ENCODE measurements around the gene RIMBP2.

RIMBP2 gene

GRCh38 chr12:130524759-130525158 lies 191.3 kb downstream of the RIMBP2 start:
- DNase-seq = no peak

- no peak for DNase-seq
Observed at GRCh38 chr12:130523863-130524614, 192.1 kb downstream of the RIMBP2 start.

- no peak for DNase-seq
Observed at GRCh38 chr12:130523208-130523607, 192.9 kb downstream of the RIMBP2 start.

GRCh38 chr12:130522244-130522834 lies 193.8 kb downstream of the RIMBP2 start:
- no peak for DNase-seq

- DNase-seq = no peak
Observed at GRCh38 chr12:130521375-130522124, 194.5 kb downstream of the RIMBP2 start.

- DNase-seq = no peak
Observed at GRCh38 chr12:130520784-130521183, 195.3 kb downstream of the RIMBP2 start.

GRCh38 chr12:130517588-130517987 lies 198.5 kb downstream of the RIMBP2 start:
- no peak for DNase-seq

- DNase-seq = no peak
Observed at GRCh38 chr12:130514149-130514551, 201.9 kb downstream of the RIMBP2 start.

- DNase-seq = no peak
Observed at GRCh38 chr12:130513556-130513955, 202.5 kb downstream of the RIMBP2 start.

- DNase-seq = no peak
Observed at GRCh38 chr12:130511285-130511684, 204.8 kb downstream of the RIMBP2 start.

- DNase-seq = no peak
Observed at GRCh38 chr12:130509454-130509853, 206.6 kb downstream of the RIMBP2 start.

GRCh38 chr12:130508847-130509246 lies 207.3 kb downstream of the RIMBP2 start:
- no peak for DNase-seq

- DNase-seq = no peak
Observed at GRCh38 chr12:130508318-130508717, 207.8 kb downstream of the RIMBP2 start.

GRCh38 chr12:130506844-130507243 lies 209.3 kb downstream of the RIMBP2 start:
- no peak for DNase-seq

- DNase-seq = no peak
Observed at GRCh38 chr12:130504840-130505175, 211.3 kb downstream of the RIMBP2 start.

GRCh38 chr12:130504110-130504839 lies 211.8 kb downstream of the RIMBP2 start:
- DNase-seq = no peak

- DNase-seq = no peak
Observed at GRCh38 chr12:130501821-130502220, 214.3 kb downstream of the RIMBP2 start.

GRCh38 chr12:130500835-130501330 lies 215.2 kb downstream of the RIMBP2 start:
- DNase-seq = no peak

- no peak for DNase-seq
Observed at GRCh38 chr12:130499474-130499873, 216.6 kb downstream of the RIMBP2 start.

GRCh38 chr12:130498589-130499385 lies 217.3 kb downstream of the RIMBP2 start:
- no peak for DNase-seq

- no peak for DNase-seq
Observed at GRCh38 chr12:130497991-130498390, 218.1 kb downstream of the RIMBP2 start.

GRCh38 chr12:130497321-130497720 lies 218.8 kb downstream of the RIMBP2 start:
- no peak for DNase-seq

Data from GDM1 (cell line).